CD4-positive, alpha-beta T cell treated with Interleukin-21 for 1 hour (primary cell): Measurements from ENCODE around the gene DSC3.

Experiments used
- DNase-seq: peaks from one replicate; pipeline ENCODE4 v3.0.0-alpha.2; 2020

DSC3 gene

GRCh38 chr18:30969670-30970170 is 72.8 kb downstream of the DSC3 start:
- DNase-seq, result no peak

- no peak for DNase-seq
Observed at GRCh38 chr18:30967701-30968100, 74.8 kb downstream of the DSC3 start.

- no peak for DNase-seq
Observed at GRCh38 chr18:30965237-30965636, 77.3 kb downstream of the DSC3 start.

- no peak for DNase-seq
Observed at GRCh38 chr18:30960661-30961060, 81.9 kb downstream of the DSC3 start.

GRCh38 chr18:30957066-30957465 is 85.5 kb downstream of the DSC3 start:
- DNase-seq, result no peak

- no peak for DNase-seq
Observed at GRCh38 chr18:30954262-30954661, 88.3 kb downstream of the DSC3 start.

GRCh38 chr18:30945761-30946160 is 96.8 kb downstream of the DSC3 start:
- no peak for DNase-seq

- DNase-seq, result no peak
Observed at GRCh38 chr18:30944773-30945417, 97.6 kb downstream of the DSC3 start.

GRCh38 chr18:30940952-30941539 is 101.5 kb downstream of the DSC3 start:
- no peak for DNase-seq
